IMR-90 (cell line): ENCODE results near the gene USP24. TPM values are rescaled to one million over a fixed set of nuclear protein-coding genes. Genes with fewer than 3 reads are reported as not detected.
A peak's percentile ranks its signal among the peaks of the same experiment; 100 is the strongest.

Experiments used
- ATAC-seq: fragments of 200-7000 bp; cut with Tn5 transposase; 2 replicates; pipeline ENCODE4 v1.9.1; 2020; ENCODE audit warnings: low read depth, mild to moderate bottlenecking, moderate library complexity
- BruUV-seq: library from RNA; stranded (reverse); fragments of 400-500 nt; replicated peaks from 2 replicates; lab custom pipeline; 2021; lab: Mats Ljungman, UMichigan
- CTCF ChIA-PET: fragments of 300-600 bp; formaldehyde crosslinking; extraction: SDS; loops from one replicate; lab custom pipeline; 2021; ENCODE audit warnings: antibody characterized with exemption; lab: Yijun Ruan, JAX
- POLR2A ChIA-PET: fragments of 300-600 bp; sonication (Branson Sonifier 250); formaldehyde crosslinking; loops from one replicate; lab custom pipeline; 2022; ENCODE audit warnings: antibody characterized with exemption; ENCODE audit not compliant: unreplicated experiment; lab: Charles Lee
- DNase-seq: peaks from one replicate; pipeline ENCODE4 v3.0.0; 2013
- H2AFZ ChIP-seq: replicated peaks from 2 replicates; pipeline ENCODE3; 2013; ENCODE audit warnings: low read length, mild to moderate bottlenecking; ENCODE audit not compliant: poor library complexity
- H2AK5ac ChIP-seq: 2 replicates; pipeline ENCODE4 v1.6.1; 2013; ENCODE audit warnings: low read depth, low read length, inconsistent platforms
- H2AK9ac ChIP-seq: replicated peaks from 2 replicates; pipeline ENCODE3; 2013; ENCODE audit warnings: mild to moderate bottlenecking, low read depth, low read length, moderate library complexity; ENCODE audit not compliant: poor library complexity
- H2BK120ac ChIP-seq: 2 replicates; pipeline ENCODE4 v1.6.1; 2013; ENCODE audit warnings: low read depth, low read length, inconsistent platforms
- H2BK15ac ChIP-seq: 3 replicates; pipeline ENCODE4 v1.6.1; 2013; ENCODE audit warnings: low read depth, low read length, inconsistent platforms
- H2BK20ac ChIP-seq: 2 replicates; pipeline ENCODE4 v1.6.1; 2013; ENCODE audit warnings: low read depth, mild to moderate bottlenecking, inconsistent platforms, low read length, moderate library complexity
- H2BK5ac ChIP-seq: 2 replicates; pipeline ENCODE4 v1.6.1; 2013; ENCODE audit warnings: mild to moderate bottlenecking, low read depth, low read length, inconsistent platforms; ENCODE audit not compliant: poor library complexity, severe bottlenecking
- H3K14ac ChIP-seq: replicated peaks from 2 replicates; pipeline ENCODE4 v1.6.1; 2013; ENCODE audit warnings: low read depth, low read length, inconsistent platforms
- H3K18ac ChIP-seq: 2 replicates; pipeline ENCODE4 v1.6.1; 2013; ENCODE audit warnings: low read depth, low read length, control low read depth
- H3K23ac ChIP-seq: 2 replicates; pipeline ENCODE4 v1.6.1; 2013; ENCODE audit warnings: low read depth, low read length, inconsistent platforms
- H3K27ac ChIP-seq: 2 replicates; pipeline ENCODE4 v1.5.1; 2013; ENCODE audit warnings: mild to moderate bottlenecking, control low read depth, low read length; ENCODE audit not compliant: insufficient read depth
- H3K27me3 ChIP-seq: 2 replicates; pipeline ENCODE4 v1.6.1; 2013; ENCODE audit warnings: low read length; ENCODE audit not compliant: control insufficient read depth, insufficient read depth
- H3K36me3 ChIP-seq: 2 replicates; pipeline ENCODE4 v1.6.1; 2013; ENCODE audit warnings: low read length, mixed read lengths; ENCODE audit not compliant: control insufficient read depth, insufficient read depth
- H3K4ac ChIP-seq: 2 replicates; pipeline ENCODE4 v1.6.1; 2013; ENCODE audit warnings: low read depth, low read length, inconsistent platforms
- H3K4me1 ChIP-seq: 2 replicates; pipeline ENCODE4 v1.6.1; 2013; ENCODE audit warnings: low read length, mixed read lengths; ENCODE audit not compliant: control insufficient read depth, insufficient read depth
- H3K4me2 ChIP-seq: 2 replicates; pipeline ENCODE4 v1.6.1; 2013; ENCODE audit warnings: low read depth, mild to moderate bottlenecking, control low read depth, low read length, moderate library complexity
- H3K4me3 ChIP-seq: 2 replicates; pipeline ENCODE4 v1.5.1; 2013; ENCODE audit warnings: low read depth, mild to moderate bottlenecking, control low read depth, low read length, moderate library complexity; ENCODE audit not compliant: insufficient read depth
- H3K56ac ChIP-seq: 2 replicates; pipeline ENCODE4 v1.6.1; 2013; ENCODE audit warnings: low read length, inconsistent platforms; ENCODE audit not compliant: insufficient read depth; ENCODE audit errors: extremely low read depth
- H3K79me1 ChIP-seq, 2 experiments: 2 replicates each; pipeline ENCODE4 v1.6.1; 2013; ENCODE audit warnings: low read length in 2 of 2, inconsistent platforms in 1 of 2, low read depth in 1 of 2
- H3K9ac ChIP-seq: 2 replicates; pipeline ENCODE4 v1.6.1; 2013; ENCODE audit warnings: low read depth, low read length, control low read depth
- H3K9me1 ChIP-seq: 2 replicates; pipeline ENCODE4 v1.6.1; 2013; ENCODE audit warnings: low read length, inconsistent platforms; ENCODE audit not compliant: insufficient read depth
- H3K9me3 ChIP-seq: 2 replicates; pipeline ENCODE4 v1.6.1; 2013; ENCODE audit warnings: low read length; ENCODE audit not compliant: control insufficient read depth, insufficient read depth
- H4K20me1 ChIP-seq: 2 replicates; pipeline ENCODE4 v1.6.1; 2013; ENCODE audit warnings: low read length, inconsistent platforms; ENCODE audit not compliant: insufficient read depth
- H4K5ac ChIP-seq: 2 replicates; pipeline ENCODE4 v1.6.1; 2013; ENCODE audit warnings: mild to moderate bottlenecking, low read depth, low read length, control low read depth
- H4K8ac ChIP-seq, 2 experiments: 2 replicates each; pipeline ENCODE4 v1.6.1; 2013; ENCODE audit warnings: low read depth in 2 of 2, low read length in 2 of 2, control low read depth in 1 of 2, inconsistent platforms in 1 of 2
- H4K91ac ChIP-seq: 2 replicates; pipeline ENCODE4 v1.6.1; 2013; ENCODE audit warnings: low read depth, low read length, inconsistent platforms; ENCODE audit not compliant: insufficient read depth
- BHLHE40 ChIP-seq: fragments of 150-350 bp; IDR thresholded peaks from 2 replicates; pipeline ENCODE4 v1.6.1; 2016; ENCODE audit warnings: mild to moderate bottlenecking, low read depth, low read length
- CEBPB ChIP-seq: IDR thresholded peaks from 2 replicates; pipeline ENCODE4 v1.6.1; 2012; ENCODE audit warnings: low read depth, low read length, improper control_type of control experiment
- CHD1 ChIP-seq: IDR thresholded peaks from 2 replicates; pipeline ENCODE4 v1.6.1; 2012; ENCODE audit warnings: low read depth, low read length, improper control_type of control experiment
- CTCF ChIP-seq: conservative IDR thresholded peaks from 2 replicates; pipeline ENCODE4 v1.5.1; 2012; ENCODE audit warnings: mild to moderate bottlenecking, low read depth, low read length, improper control_type of control experiment
- ELK1 ChIP-seq: fragments of 150-350 bp; IDR thresholded peaks from 2 replicates; pipeline ENCODE4 v1.6.1; 2016; ENCODE audit warnings: low read depth, mild to moderate bottlenecking, low read length, moderate library complexity, borderline replicate concordance
- FOS ChIP-seq: fragments of 150-350 bp; IDR thresholded peaks from 2 replicates; pipeline ENCODE4 v1.6.1; 2016; ENCODE audit warnings: low read depth, low read length
- MAFK ChIP-seq: IDR thresholded peaks from 2 replicates; pipeline ENCODE4 v1.6.1; 2012; ENCODE audit warnings: low read depth, low read length, improper control_type of control experiment
- MAZ ChIP-seq: IDR thresholded peaks from 2 replicates; pipeline ENCODE4 v1.6.1; 2012; ENCODE audit warnings: low read depth, mild to moderate bottlenecking, low read length, improper control_type of control experiment, moderate library complexity, borderline replicate concordance
- MXI1 ChIP-seq: IDR thresholded peaks from 2 replicates; pipeline ENCODE4 v1.6.1; 2012; ENCODE audit warnings: low read depth, mild to moderate bottlenecking, low read length, moderate library complexity, borderline replicate concordance
- NFE2L2 ChIP-seq: fragments of 150-350 bp; IDR thresholded peaks from 2 replicates; pipeline ENCODE4 v1.6.1; 2016; ENCODE audit warnings: low read depth, mild to moderate bottlenecking, low read length
- POLR2A ChIP-seq: IDR thresholded peaks from 2 replicates; pipeline ENCODE4 v1.6.1; 2012; ENCODE audit warnings: mild to moderate bottlenecking, low read depth, low read length
- RAD21 ChIP-seq: IDR thresholded peaks from 2 replicates; pipeline ENCODE4 v1.6.1; 2012; ENCODE audit warnings: low read length, improper control_type of control experiment
- RCOR1 ChIP-seq: IDR thresholded peaks from 2 replicates; pipeline ENCODE4 v1.6.1; 2012; ENCODE audit warnings: mild to moderate bottlenecking, low read length, improper control_type of control experiment; ENCODE audit not compliant: insufficient replicate concordance
- RFX5 ChIP-seq: IDR thresholded peaks from 2 replicates; pipeline ENCODE4 v1.8.0; 2012; ENCODE audit warnings: low read depth, mild to moderate bottlenecking, low read length, moderate library complexity
- SMC3 ChIP-seq: fragments of 150-350 bp; IDR thresholded peaks from 2 replicates; pipeline ENCODE4 v1.6.1; 2016; ENCODE audit warnings: low read depth, mild to moderate bottlenecking, antibody characterized with exemption, low read length, moderate library complexity
- USF2 ChIP-seq: fragments of 150-350 bp; IDR thresholded peaks from 2 replicates; pipeline ENCODE4 v1.6.1; 2017; ENCODE audit warnings: mild to moderate bottlenecking, antibody characterized with exemption, low read length, low read depth
- WGBS, 2 experiments: methylation state at CpG; one replicate each; pipeline versions ENCODE4 v1.1.5 to v1.1.7; 2013; ENCODE audit warnings: missing lambda C conversion rate in 2 of 2; ENCODE audit not compliant: insufficient read length in 1 of 2; ENCODE audit errors: extremely low coverage in 2 of 2; 5-methylcytosine and 5-hydroxymethylcytosine counted together
- dilution Hi-C: fragments of 300-500 bp; cut with HindIII; formaldehyde crosslinking; loops from one replicate; pipeline ENCODE4 v1.14.3; 2018; ENCODE audit warnings: low sequenced_read_pairs; ENCODE audit not compliant: unreplicated experiment
- in situ Hi-C: fragments of 300-500 bp; cut with MboI; formaldehyde crosslinking; loops from 3 replicates; pipeline ENCODE4 v1.14.3; 2019; ENCODE audit warnings: low sequenced_read_pairs, inconsistent platforms, mixed read lengths
- intact Hi-C: fragments of 100-400 bp; cut with micrococcal nuclease; formaldehyde crosslinking; loops from 2 replicates; pipeline ENCODE4 v1.10.0; 2022
- polyA plus RNA-seq, 3 experiments: library from polyadenylated mRNA; depleted of rRNA; stranded (reverse); fragments of >200 nt; gene quantifications; 2 replicates each; pipeline ENCODE4 v1.2.3, GENCODE V29; 2012; ENCODE audit warnings: low replicate concordance in 1 of 3
- total RNA-seq: library from RNA; depleted of rRNA; stranded (reverse); fragments of >200 nt; gene quantifications from 2 replicates; pipeline ENCODE4 v1.2.3, GENCODE V29; 2012

USP24 gene
- total and polyA plus RNA-seq, 2 of the 4 experiments (the other 2 are of a cell fraction): 8.4 to 36.7 TPM

GRCh38 chr1:55250399-55251075, 35.4 kb upstream of the USP24 start:
- no peak for TF ChIP-seq BHLHE40
- TF ChIP-seq MXI1: no peak
- no peak for TF ChIP-seq CHD1
- no peak for TF ChIP-seq ELK1
- no peak for TF ChIP-seq SMC3
- no peak for TF ChIP-seq NFE2L2
- no peak for TF ChIP-seq POLR2A
- no peak for TF ChIP-seq FOS
- TF ChIP-seq USF2: no peak
- no peak for TF ChIP-seq RFX5
- no peak for TF ChIP-seq RCOR1
- TF ChIP-seq RAD21: no peak
- TF ChIP-seq CEBPB: no peak
- TF ChIP-seq MAZ: no peak
- TF ChIP-seq CTCF: no peak
- no peak for TF ChIP-seq MAFK
- Histone ChIP-seq H3K36me3 (no peaks in the 10 kb centered on the region), H3K4me1 (no peaks in the 10 kb centered on the region), H2AFZ (peak overlapping the region; percentile 9), H3K9me3 (no peaks in the 10 kb centered on the region), H3K14ac (no peak overlapping the region), H3K27me3 (no peaks in the 10 kb centered on the region), H3K23ac (no peak overlapping the region), H3K27ac (no peak overlapping the region), H4K20me1 (no peaks in the 10 kb centered on the region), H2BK20ac (no peak overlapping the region), H4K91ac (no peak overlapping the region), H3K79me1 (no peaks in the 10 kb centered on the region), H3K9me1 (no peaks in the 10 kb centered on the region; the same call in 1 of the 2 replicates), H3K4me3 (no peak overlapping the region), H4K5ac (no peak overlapping the region), H3K4me2 (no peak overlapping the region), H2BK15ac (no peak overlapping the region), H4K8ac (no peak overlapping the region), H2AK9ac (no peak overlapping the region), H2BK120ac (no peak overlapping the region), H3K56ac (no peak overlapping the region), H3K18ac (no peak overlapping the region), H3K9ac (no peak overlapping the region), H2BK5ac (no peak overlapping the region), H3K4ac (no peak overlapping the region), H2AK5ac (no peak overlapping the region)
- WGBS, 2 experiments: 60% methylated on average over 2 of the region's 4 CpGs; no CpG with 5 or more reads in 1 of the 2 experiments
- ATAC-seq (no peak), DNase-seq (no peak)
- CTCF ChIA-PET: no interaction called here
- intact Hi-C loops (no loop called here), dilution Hi-C loops (no loop called here), in situ Hi-C loops (no loop called here)
- no TSS peak for BruUV-seq
- POLR2A ChIA-PET: no interaction called here
